ENCODE results near the gene KIAA1755. TPM values are rescaled to one million over a fixed set of nuclear protein-coding genes. Genes with fewer than 3 reads are reported as not detected.

KIAA1755 gene
- total RNA-seq, 1 experiment from 2014 or later: not detected

DNA sequence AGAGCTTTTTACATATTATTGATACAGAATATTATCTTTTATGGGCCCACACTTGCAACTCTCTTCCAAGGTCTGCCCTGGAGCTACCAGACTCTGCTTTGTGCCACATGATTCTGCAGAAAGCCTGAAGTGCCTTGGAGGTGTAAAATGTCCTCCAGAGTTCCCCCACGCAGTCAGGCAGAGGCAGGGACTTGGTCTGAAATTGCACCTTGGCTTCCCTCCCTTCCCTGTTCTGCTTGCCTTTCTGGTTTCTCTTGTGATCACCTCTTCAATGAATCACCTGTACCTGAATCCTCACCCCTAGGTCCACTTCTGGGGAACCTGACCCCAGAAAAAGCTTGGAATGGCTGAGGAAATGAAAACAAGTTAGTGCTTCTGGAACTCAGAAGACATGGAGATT lies 52.4 kb downstream of the KIAA1755 start:
- POLR2A ChIA-PET (ENCODE audit: low non-redundant PET): no interaction called here
- DNase-seq (ENCODE audit: low spot score): no peak
- H3K27me3 ChIP-seq (replicated peaks; ENCODE audit: insufficient read depth, low read depth, low read length, poor library complexity): peaks cover 31% of the 10 kb centered on the region
- CTCF ChIA-PET: no interaction called here
- H3K4me1 ChIP-seq (ENCODE audit: insufficient read depth, low read length, poor library complexity, severe bottlenecking): no peaks in the 10 kb centered on the region
- H3K4me3 ChIP-seq (ENCODE audit: low read depth, low read length, poor library complexity, severe bottlenecking): no peak overlapping the region
- H3K9me3 ChIP-seq (ENCODE audit: low read depth, low read length, poor library complexity, severe bottlenecking): no peaks in the 10 kb centered on the region
- no TSS peak for BruUV-seq (replicated peaks)
- H3K27ac ChIP-seq (ENCODE audit: low read depth, low read length, poor library complexity, severe bottlenecking): no peak overlapping the region
- H3K36me3 ChIP-seq (ENCODE audit: insufficient read depth, low read length, poor library complexity, severe bottlenecking): no peaks in the 10 kb centered on the region
- intact Hi-C loops (cut with micrococcal nuclease; ENCODE audit: unreplicated experiment): no loop called here
- TF ChIP-seq, protein P1, sequence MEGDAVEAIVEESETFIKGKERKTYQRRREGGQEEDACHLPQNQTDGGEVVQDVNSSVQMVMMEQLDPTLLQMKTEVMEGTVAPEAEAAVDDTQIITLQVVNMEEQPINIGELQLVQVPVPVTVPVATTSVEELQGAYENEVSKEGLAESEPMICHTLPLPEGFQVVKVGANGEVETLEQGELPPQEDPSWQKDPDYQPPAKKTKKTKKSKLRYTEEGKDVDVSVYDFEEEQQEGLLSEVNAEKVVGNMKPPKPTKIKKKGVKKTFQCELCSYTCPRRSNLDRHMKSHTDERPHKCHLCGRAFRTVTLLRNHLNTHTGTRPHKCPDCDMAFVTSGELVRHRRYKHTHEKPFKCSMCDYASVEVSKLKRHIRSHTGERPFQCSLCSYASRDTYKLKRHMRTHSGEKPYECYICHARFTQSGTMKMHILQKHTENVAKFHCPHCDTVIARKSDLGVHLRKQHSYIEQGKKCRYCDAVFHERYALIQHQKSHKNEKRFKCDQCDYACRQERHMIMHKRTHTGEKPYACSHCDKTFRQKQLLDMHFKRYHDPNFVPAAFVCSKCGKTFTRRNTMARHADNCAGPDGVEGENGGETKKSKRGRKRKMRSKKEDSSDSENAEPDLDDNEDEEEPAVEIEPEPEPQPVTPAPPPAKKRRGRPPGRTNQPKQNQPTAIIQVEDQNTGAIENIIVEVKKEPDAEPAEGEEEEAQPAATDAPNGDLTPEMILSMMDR (conservative IDR thresholded peaks at IDR 0.05; ENCODE audit: low read depth, low read length): no peak
- TF ChIP-seq EZH2 (IDR thresholded peaks at IDR 0.05; ENCODE audit: borderline replicate concordance, low read depth, low read length, poor library complexity, severe bottlenecking): no peak

DNA sequence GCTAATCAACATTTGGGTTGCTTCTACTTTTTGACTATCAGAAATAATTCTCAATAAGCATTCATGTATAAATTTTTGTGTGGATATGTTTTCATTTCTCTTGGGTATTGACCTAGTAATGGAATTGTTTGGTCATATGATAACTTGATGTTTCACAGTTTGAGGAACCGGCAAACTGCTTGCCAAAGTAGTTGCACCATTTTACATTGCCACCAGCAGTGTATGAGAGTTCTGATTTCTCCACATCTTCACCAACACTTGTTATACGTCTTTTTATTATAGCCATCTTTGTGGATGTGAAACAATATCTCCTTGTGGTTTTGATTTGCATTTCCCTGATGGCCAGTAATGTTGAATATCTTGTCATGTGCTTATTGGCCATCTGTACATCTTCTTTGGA lies 52.9 kb downstream of the KIAA1755 start:
- Histone ChIP-seq H3K4me3 (ENCODE audit: low read depth, low read length, poor library complexity, severe bottlenecking) (no peak overlapping the region), H3K36me3 (ENCODE audit: insufficient read depth, low read length, poor library complexity, severe bottlenecking) (no peaks in the 10 kb centered on the region), H3K4me1 (ENCODE audit: insufficient read depth, low read length, poor library complexity, severe bottlenecking) (no peaks in the 10 kb centered on the region), H3K27ac (ENCODE audit: low read depth, low read length, poor library complexity, severe bottlenecking) (no peak overlapping the region), H3K9me3 (ENCODE audit: low read depth, low read length, poor library complexity, severe bottlenecking) (no peaks in the 10 kb centered on the region), H3K27me3 (replicated peaks; ENCODE audit: insufficient read depth, low read depth, low read length, poor library complexity) (peaks cover 36% of the 10 kb centered on the region)
- TF ChIP-seq, protein P1 (conservative IDR thresholded peaks at IDR 0.05; ENCODE audit: low read depth, low read length): no peak
- TF ChIP-seq EZH2 (IDR thresholded peaks at IDR 0.05; ENCODE audit: borderline replicate concordance, low read depth, low read length, poor library complexity, severe bottlenecking): no peak
- ChIA-PET POLR2A (ENCODE audit: low non-redundant PET) (no interaction called here), CTCF (no interaction called here)
- intact Hi-C loops (cut with micrococcal nuclease; ENCODE audit: unreplicated experiment): no loop called here
- no peak for DNase-seq (ENCODE audit: low spot score)
- no TSS peak for BruUV-seq (replicated peaks)

DNA sequence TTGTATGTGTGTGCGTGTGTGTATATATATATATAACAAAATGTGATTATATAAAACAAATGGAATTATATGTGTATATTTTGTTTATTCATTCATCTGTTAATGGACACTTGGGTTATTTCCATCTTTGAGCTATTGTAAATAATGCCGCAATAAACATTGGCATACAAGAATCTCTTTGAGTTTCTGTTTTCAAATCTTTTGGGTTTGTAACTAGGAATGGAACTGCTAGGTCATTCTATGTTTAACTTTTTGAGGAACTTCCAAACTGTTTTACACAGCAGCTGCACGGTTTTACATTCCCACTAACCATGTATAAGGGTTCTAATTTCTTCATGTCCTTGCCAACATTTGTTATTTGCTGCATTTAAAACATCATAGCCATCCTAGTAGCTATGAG lies 55.5 kb downstream of the KIAA1755 start:
- no peak for DNase-seq (ENCODE audit: low spot score)
- Histone ChIP-seq H3K36me3 (ENCODE audit: insufficient read depth, low read length, poor library complexity, severe bottlenecking) (no peaks in the 10 kb centered on the region), H3K27me3 (replicated peaks; ENCODE audit: insufficient read depth, low read depth, low read length, poor library complexity) (peaks cover 39% of the 10 kb centered on the region), H3K27ac (ENCODE audit: low read depth, low read length, poor library complexity, severe bottlenecking) (no peak overlapping the region), H3K4me1 (ENCODE audit: insufficient read depth, low read length, poor library complexity, severe bottlenecking) (no peaks in the 10 kb centered on the region), H3K9me3 (ENCODE audit: low read depth, low read length, poor library complexity, severe bottlenecking) (no peaks in the 10 kb centered on the region), H3K4me3 (ENCODE audit: low read depth, low read length, poor library complexity, severe bottlenecking) (no peak overlapping the region)
- POLR2A ChIA-PET (ENCODE audit: low non-redundant PET): no interaction called here
- TF ChIP-seq EZH2 (IDR thresholded peaks at IDR 0.05; ENCODE audit: borderline replicate concordance, low read depth, low read length, poor library complexity, severe bottlenecking): no peak
- TF ChIP-seq, protein P1 (conservative IDR thresholded peaks at IDR 0.05; ENCODE audit: low read depth, low read length): no peak
- intact Hi-C loops (cut with micrococcal nuclease; ENCODE audit: unreplicated experiment): no loop called here
- no TSS peak for BruUV-seq (replicated peaks)
- CTCF ChIA-PET: no interaction called here
